T-helper 1 cell treated with Interleukin-12 subunit alpha and Interleukin-12 subunit beta and Interleukin-4 antibody, amounts not matched to agents 30 μg/mL and 1 μg/mL, for 36 hours (primary cell): ENCODE data around the gene KRTAP2-2.
"Not testable (repeated sequence)": the region's sequence is repeated elsewhere in the genome, so short reads cannot be mapped to it uniquely, and the experiment has no call there.

Experiments used
- H3K27ac Mint-ChIP-seq: one replicate; pipeline ENCODE4 v1.8.0; 2021; ENCODE audit warnings: mild to moderate bottlenecking, mixed read lengths
- H3K27me3 Mint-ChIP-seq: one replicate; pipeline ENCODE4 v1.8.0; 2021; ENCODE audit warnings: low read depth, mixed read lengths
- H3K36me3 Mint-ChIP-seq: one replicate; pipeline ENCODE4 v1.8.0; 2021; ENCODE audit warnings: low read depth, mixed read lengths
- H3K4me1 Mint-ChIP-seq: one replicate; pipeline ENCODE4 v1.8.0; 2021; ENCODE audit warnings: low read depth, mixed read lengths
- H3K4me3 Mint-ChIP-seq: one replicate; pipeline ENCODE4 v1.8.0; 2021; ENCODE audit warnings: mild to moderate bottlenecking, moderate library complexity, mixed read lengths
- H3K9me3 Mint-ChIP-seq: one replicate; pipeline ENCODE4 v1.8.0; 2021; ENCODE audit warnings: mixed read lengths

The KRTAP2-2 gene

GRCh38 chr17:41071606-41072360, 16.8 kb upstream of the KRTAP2-2 start:
- Mint-ChIP-seq H3K9me3 (no peaks in the 10 kb centered on the region), H3K4me1 (no peaks in the 10 kb centered on the region), H3K36me3 (no peaks in the 10 kb centered on the region), H3K4me3 (no peak overlapping the region), H3K27ac (no peak overlapping the region), H3K27me3 (peaks cover 9% of the 10 kb centered on the region)

DNA sequence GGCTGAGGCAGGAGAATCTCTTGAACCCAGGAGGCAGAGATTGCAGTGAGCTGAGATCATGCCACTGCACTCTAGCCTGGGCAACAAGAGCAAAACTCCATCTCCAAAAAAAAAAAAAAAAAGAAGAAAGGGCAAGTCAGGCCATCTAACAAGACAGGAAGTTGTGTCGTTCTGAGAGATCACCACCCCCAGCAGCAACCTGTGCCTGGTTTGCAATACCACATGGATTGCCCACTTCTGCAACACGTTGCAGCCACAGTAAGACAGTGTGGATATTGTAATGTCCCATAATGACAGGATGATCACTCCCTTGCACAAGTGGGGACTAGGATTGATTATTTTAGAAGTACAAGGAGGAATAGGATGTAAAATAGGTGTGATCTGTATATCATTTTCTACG, 14.0 kb upstream of the KRTAP2-2 start:
- H3K27ac Mint-ChIP-seq: no peak overlapping the region
- no peaks in the 10 kb centered on the region for H3K27me3 Mint-ChIP-seq
- H3K4me1 Mint-ChIP-seq: no peaks in the 10 kb centered on the region
- H3K4me3 Mint-ChIP-seq: no peak overlapping the region
- no peaks in the 10 kb centered on the region for H3K9me3 Mint-ChIP-seq
- no peaks in the 10 kb centered on the region for H3K36me3 Mint-ChIP-seq

- H3K9me3 Mint-ChIP-seq: no peaks in the 10 kb centered on the region
- H3K4me3 Mint-ChIP-seq: no peak overlapping the region
- H3K4me1 Mint-ChIP-seq: no peaks in the 10 kb centered on the region
- H3K27ac Mint-ChIP-seq: no peak overlapping the region
- H3K36me3 Mint-ChIP-seq: no peaks in the 10 kb centered on the region
- no peaks in the 10 kb centered on the region for H3K27me3 Mint-ChIP-seq
Measured at GRCh38 chr17:41067281-41067680, 12.3 kb upstream of the KRTAP2-2 start.

DNA sequence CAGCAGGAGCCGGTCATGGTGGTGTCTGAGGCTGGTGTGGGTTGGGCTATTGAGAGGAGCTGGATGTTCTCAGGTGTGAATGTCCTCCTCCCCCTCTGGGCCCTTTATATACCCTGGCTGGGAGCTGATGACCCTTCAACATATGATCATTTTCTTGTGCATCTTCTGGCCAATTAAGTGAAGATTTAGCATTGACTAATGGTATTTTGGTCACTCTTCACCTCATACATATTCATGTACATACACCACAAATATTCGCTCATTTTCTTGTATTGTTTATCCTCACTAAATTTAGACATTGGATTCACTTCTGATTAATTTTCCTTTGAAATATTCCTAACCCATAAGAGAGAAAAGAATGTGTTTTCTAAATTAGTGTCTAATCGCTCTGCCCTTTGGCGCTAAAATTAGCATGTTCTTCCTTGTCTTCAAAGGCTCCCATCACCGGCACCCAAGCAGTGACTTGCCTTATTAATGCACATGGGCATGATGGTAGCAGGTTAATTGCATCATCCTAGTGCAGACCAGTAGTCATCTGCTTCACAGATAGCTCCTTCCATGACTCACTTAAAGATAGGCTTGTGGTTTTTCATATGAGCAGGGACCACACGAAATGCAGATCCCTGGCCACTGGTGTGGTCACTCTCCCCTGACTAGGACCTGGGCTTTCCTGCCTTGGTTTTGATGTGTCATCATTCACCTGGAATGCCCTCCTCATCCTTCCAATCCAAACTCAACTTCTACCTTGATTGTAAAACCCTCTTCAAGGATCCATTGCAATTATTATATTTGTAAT, 11.0 kb upstream of the KRTAP2-2 start, which contains the start of gene KRTAP2-4:
Gene KRTAP2-4, minus strand, starts transcription at position 51 of the 796 bp plus-strand sequence. Its CDS starts 34 bp downstream, at position 17.
- no peak within 1 kb of the TSS for H3K4me3 Mint-ChIP-seq
- H3K27me3 Mint-ChIP-seq: peaks cover 10% of the 10 kb centered on the region
- H3K4me1 Mint-ChIP-seq: no peaks in the 10 kb centered on the region
- no peak within 1 kb of the TSS for H3K27ac Mint-ChIP-seq
- no peaks in the 10 kb centered on the region for H3K9me3 Mint-ChIP-seq
- H3K36me3 Mint-ChIP-seq: no peaks in the 10 kb centered on the region

DNA sequence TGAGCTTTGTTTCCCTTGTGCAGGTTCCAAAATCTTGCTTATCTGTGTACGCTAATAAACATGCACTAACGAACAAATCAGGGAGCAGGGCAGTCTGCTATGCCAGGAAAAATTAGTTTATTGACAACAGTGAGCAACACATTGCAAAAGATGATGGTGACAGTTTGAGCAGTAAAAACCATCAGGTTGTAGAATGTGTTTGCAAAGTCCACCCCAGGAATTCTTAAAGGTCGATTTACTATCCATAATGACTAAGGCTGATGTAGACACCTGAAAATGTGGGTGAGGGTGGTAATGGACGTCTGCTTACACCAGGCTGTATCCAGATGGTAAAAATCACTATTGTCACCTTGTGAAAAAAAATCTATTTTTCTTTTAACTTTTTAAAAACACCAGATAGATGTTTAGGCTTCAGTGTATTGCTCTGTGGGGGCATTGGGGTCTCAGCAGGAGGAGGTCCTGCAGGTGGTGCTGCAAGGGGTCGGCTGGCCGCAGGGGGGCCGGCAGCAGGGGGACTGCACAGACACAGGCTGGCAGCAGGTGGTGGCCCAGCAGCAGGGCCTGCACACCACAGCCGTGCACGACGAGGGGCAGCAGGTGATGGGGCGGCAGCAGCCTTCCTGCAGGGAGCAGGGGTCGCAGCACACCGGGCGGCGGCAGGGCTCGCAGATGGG, 10.1 kb upstream of the KRTAP2-2 start:
- not testable (repeated sequence) for H3K9me3 Mint-ChIP-seq, H3K36me3 Mint-ChIP-seq, H3K27ac Mint-ChIP-seq, H3K4me1 Mint-ChIP-seq, H3K4me3 Mint-ChIP-seq
- peaks cover 18% of the 10 kb centered on the region for H3K27me3 Mint-ChIP-seq

GRCh38 chr17:41064301-41064700, 9.3 kb upstream of the KRTAP2-2 start:
- H3K4me1 Mint-ChIP-seq: no peaks in the 10 kb centered on the region
- H3K9me3 Mint-ChIP-seq: no peaks in the 10 kb centered on the region
- peaks cover 22% of the 10 kb centered on the region for H3K27me3 Mint-ChIP-seq
- H3K27ac Mint-ChIP-seq: no peak overlapping the region
- H3K36me3 Mint-ChIP-seq: no peaks in the 10 kb centered on the region
- H3K4me3 Mint-ChIP-seq: no peak overlapping the region

DNA sequence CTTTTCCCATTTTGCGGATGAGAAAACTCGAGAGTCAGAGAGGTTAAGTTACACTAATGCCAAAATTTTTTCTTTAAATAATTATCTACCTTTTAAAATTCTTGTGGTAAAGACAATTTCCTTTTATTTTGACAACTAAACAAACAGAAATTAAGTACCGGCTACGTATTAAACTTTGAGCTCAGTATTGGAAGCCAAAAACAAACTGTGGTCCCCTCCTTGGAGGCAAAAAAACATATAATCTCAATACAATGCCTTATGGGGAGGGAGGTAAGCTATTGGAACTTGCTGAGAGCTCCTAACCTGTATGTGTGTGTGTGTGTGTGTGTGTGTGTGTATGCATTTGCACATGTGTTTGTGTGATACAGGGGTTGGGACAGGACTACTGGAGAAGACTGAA, 8.4 kb upstream of the KRTAP2-2 start:
- H3K27ac Mint-ChIP-seq: no peak overlapping the region
- no peaks in the 10 kb centered on the region for H3K9me3 Mint-ChIP-seq
- H3K4me3 Mint-ChIP-seq: no peak overlapping the region
- peaks cover 30% of the 10 kb centered on the region for H3K27me3 Mint-ChIP-seq
- no peaks in the 10 kb centered on the region for H3K4me1 Mint-ChIP-seq
- H3K36me3 Mint-ChIP-seq: no peaks in the 10 kb centered on the region

GRCh38 chr17:41061964-41062363, 6.9 kb upstream of the KRTAP2-2 start:
- H3K27ac Mint-ChIP-seq: no peak overlapping the region
- no peak overlapping the region for H3K4me3 Mint-ChIP-seq
- no peaks in the 10 kb centered on the region for H3K36me3 Mint-ChIP-seq
- peaks cover 6% of the 10 kb centered on the region for H3K9me3 Mint-ChIP-seq
- no peaks in the 10 kb centered on the region for H3K4me1 Mint-ChIP-seq
- H3K27me3 Mint-ChIP-seq: peaks cover 32% of the 10 kb centered on the region

- Mint-ChIP-seq H3K36me3 (no peaks in the 10 kb centered on the region), H3K4me1 (no peaks in the 10 kb centered on the region), H3K9me3 (peaks cover 6% of the 10 kb centered on the region), H3K27ac (no peak within 1 kb of the TSS), H3K27me3 (peaks cover 32% of the 10 kb centered on the region), H3K4me3 (no peak within 1 kb of the TSS)
Measured at GRCh38 chr17:41060052-41060604, 5.1 kb upstream of the KRTAP2-2 start, which contains the start of gene KRTAP2-3. TSS of gene KRTAP2-3 (minus strand) at chr17:41060114. CDS start at chr17:41060050, 64 bp downstream.

DNA sequence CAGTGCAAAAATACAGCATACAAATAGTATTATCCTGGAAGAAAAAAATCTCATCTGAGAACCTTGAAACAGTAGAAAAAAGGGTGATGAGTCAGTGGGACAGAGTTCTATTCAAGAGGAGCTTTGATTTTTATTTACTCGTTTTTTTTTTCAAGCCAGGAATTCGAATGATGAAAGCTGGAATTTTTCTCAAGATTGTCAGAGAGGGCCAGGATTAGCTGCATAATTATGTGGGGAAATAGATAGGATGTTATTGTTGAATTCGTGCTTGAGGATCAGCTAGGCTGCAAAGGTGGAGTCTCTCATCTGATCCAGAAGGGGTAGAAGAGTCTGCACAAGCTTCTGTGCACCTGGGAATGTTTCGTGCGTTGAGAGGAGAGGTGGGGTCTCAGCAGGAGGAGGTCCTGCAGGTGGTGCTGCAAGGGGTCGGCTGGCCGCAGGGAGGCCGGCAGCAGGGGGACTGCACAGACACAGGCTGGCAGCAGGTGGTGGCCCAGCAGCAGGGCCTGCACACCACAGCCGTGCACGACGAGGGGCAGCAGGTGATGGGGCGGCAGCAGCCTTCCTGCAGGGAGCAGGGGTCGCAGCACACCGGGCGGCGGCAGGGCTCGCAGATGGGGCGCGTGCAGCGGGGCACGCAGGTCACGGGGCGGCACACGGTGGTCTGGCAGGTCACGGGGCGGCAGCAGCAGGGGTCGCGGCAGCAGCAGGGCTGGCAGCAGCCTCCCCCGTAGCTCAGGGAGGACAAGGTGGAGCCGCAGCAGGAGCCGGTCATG, 4.4 kb upstream of the KRTAP2-2 start:
- H3K27me3 Mint-ChIP-seq: peaks cover 32% of the 10 kb centered on the region
- H3K4me1 Mint-ChIP-seq, H3K27ac Mint-ChIP-seq, H3K9me3 Mint-ChIP-seq, H3K36me3 Mint-ChIP-seq, H3K4me3 Mint-ChIP-seq: not testable (repeated sequence)

DNA sequence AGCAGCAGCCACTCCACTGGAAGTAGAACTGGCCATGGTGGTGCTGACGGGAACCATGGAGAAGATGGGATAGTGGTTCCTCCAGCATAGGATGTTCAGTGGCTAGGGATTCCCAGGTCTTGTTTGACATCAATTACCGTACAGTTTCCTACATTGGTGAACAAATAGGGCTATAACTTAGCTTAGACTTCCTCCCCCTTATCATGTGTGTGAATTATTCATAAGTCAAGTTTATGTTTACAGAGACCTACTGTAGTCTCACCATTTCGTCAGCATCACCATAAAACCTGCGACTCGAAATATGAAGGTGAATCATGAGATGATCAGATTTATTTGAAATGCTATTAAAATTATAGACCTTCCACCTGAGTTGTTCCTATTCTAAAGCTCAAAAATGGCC, 3.7 kb upstream of the KRTAP2-2 start:
- no peak overlapping the region for H3K4me3 Mint-ChIP-seq
- H3K4me1 Mint-ChIP-seq: no peaks in the 10 kb centered on the region
- H3K9me3 Mint-ChIP-seq: peaks cover 6% of the 10 kb centered on the region
- H3K27me3 Mint-ChIP-seq: peaks cover 32% of the 10 kb centered on the region
- no peaks in the 10 kb centered on the region for H3K36me3 Mint-ChIP-seq
- H3K27ac Mint-ChIP-seq: no peak overlapping the region

DNA sequence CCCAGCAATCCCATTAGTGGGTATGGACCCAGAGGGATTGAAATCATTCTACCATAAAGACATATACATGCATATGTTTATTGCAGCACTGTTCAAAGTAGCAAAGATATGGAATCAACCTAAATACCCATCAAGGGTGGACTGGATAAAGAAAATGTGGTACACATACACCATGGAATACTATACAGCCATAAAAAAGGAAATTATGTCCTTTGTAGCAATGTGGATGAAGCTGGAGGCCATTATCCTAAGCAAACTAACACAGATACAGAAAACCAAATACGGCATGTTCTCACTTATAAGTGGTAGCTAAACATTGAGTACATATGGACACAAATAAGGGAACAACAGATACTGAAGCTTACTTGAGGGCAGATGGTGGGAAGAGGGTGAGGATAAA, 2.5 kb upstream of the KRTAP2-2 start:
- Mint-ChIP-seq H3K9me3 (peaks cover 6% of the 10 kb centered on the region), H3K27ac (no peak overlapping the region), H3K27me3 (peaks cover 40% of the 10 kb centered on the region), H3K36me3 (no peaks in the 10 kb centered on the region), H3K4me1 (no peaks in the 10 kb centered on the region), H3K4me3 (no peak overlapping the region)

- H3K27ac Mint-ChIP-seq, H3K36me3 Mint-ChIP-seq, H3K4me1 Mint-ChIP-seq, H3K9me3 Mint-ChIP-seq, H3K4me3 Mint-ChIP-seq: not testable (repeated sequence)
- H3K27me3 Mint-ChIP-seq: peaks cover 23% of the 10 kb centered on the region
Measured at GRCh38 chr17:41054556-41054955, 474 bp downstream of the KRTAP2-2 start.

DNA sequence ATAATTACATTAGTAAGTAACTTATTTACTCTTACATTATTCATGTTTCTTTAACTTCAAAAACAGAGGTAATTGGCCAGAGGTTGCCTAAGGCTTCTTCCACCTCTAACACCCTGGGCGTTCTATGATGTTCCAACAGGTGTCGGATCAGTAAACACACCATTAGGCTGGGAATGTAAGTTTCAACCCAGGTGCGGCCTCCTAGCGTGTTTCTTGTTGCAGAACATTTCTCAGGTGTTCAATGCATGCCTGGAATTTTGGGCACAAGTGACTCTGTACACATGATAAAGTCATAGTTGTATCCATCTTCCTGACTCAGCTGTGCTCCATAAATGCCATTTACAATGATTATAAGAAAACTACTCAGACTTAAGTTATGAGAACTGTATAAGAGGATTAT, 1.0 kb downstream of the KRTAP2-2 start:
- H3K27me3 Mint-ChIP-seq: peaks cover 18% of the 10 kb centered on the region
- H3K9me3 Mint-ChIP-seq: peaks cover 6% of the 10 kb centered on the region
- H3K27ac Mint-ChIP-seq: no peak overlapping the region
- no peaks in the 10 kb centered on the region for H3K4me1 Mint-ChIP-seq
- no peak overlapping the region for H3K4me3 Mint-ChIP-seq
- no peaks in the 10 kb centered on the region for H3K36me3 Mint-ChIP-seq
